Stimulated activated CD8-positive, alpha-beta memory T cell treated with anti-CD3 and anti-CD28 coated beads, Interleukin-12 subunit alpha, Interleukin-12 subunit beta, amount 100 ng/mL, for 24 hours (primary cell): Measurements from ENCODE around the gene DSCAM.

Experiments used
- DNase-seq: peaks from one replicate; pipeline ENCODE4 v3.0.0-alpha.2; 2020; ENCODE audit errors: extremely low read depth

The DSCAM gene

GRCh38 chr21:40130476-40130875 is 716.5 kb downstream of the DSCAM start:
- DNase-seq, result no peak

GRCh38 chr21:40129809-40130208 is 717.1 kb downstream of the DSCAM start:
- no peak for DNase-seq

DNA sequence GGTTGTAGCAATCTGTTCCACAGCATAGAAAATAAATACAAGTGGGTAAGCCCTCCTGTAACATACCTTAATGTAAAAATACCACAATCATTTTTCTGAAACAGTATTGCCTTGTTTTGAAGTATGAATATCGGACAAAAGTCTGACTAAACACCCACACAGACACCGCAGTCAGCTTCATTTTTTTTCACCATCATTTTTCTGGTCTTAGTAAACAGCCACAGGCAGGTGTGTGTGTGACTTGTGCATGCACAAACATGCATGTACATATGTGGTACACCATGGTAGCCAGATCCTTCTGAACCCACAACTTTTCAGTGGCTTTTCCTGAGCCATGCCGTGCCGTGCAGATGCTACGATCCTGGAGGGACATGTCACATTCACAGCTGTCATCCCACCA is 718.1 kb downstream of the DSCAM start:
- no peak for DNase-seq

DNA sequence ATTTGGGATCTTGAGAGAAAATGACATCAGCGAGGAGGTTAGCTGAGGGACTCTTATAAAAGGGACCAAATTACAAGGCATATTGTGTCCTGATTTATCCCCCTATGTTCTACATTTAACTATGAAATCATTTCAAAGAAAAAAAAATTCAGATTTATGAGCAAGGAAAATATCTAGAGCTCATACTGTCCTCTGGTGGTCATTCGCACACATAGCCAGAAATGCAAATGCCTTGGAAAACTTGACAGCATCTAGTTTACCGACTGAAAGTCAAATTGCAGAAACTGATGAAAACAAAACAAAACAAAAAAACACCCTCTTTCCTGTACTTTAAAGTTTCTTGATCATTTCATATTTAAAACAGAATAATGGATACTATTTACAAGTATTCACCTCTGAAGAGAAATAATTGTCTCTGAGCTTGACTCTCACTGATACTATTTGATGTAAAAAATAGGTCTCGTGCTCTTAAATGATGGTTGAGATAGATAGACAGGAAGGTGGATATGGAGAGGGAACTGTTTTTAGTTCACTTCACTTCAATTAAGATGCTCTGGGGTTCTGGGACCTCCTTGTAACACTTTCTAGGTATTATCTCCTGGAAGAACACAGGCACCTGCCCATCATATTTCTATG is 725.9 kb downstream of the DSCAM start:
- DNase-seq, result no peak

DNA sequence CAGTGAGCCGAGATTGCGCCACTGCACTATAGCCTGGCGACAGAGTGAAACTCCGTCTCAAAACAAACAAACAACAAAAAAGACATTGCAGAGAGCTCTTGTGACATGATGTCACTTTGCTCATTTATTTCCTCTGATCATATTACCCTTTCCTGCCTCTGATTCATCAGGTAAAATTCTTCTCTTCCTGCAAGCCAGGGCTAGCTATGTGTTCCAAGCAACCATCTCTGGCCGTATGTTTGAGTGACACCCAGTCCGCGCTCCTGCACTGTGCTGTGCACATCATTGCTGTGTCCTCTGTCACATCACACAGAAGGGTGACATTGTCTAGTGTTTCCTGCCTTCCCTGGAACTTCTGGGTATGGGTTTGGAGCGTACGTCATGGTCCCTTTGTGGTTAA is 728.4 kb downstream of the DSCAM start:
- DNase-seq, result no peak

DNA sequence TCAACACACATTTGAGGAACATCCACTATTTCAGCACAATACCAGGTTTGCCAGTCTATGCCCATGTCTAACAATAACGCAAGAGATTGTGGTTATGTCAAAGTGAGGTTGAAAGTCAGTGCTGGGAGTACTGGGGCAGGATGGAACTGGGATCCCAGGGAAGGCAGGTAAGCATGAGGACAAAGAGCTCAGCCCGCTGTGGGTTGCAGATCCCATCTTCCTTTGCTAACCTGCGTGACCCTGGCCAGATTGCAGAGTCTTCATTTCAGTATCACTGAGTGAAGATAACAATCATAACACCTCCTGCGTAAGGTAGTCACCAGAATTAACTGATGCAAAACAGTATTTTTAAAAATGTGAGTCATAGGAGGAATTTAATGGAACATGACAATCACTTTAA is 729.7 kb downstream of the DSCAM start:
- no peak for DNase-seq

DNA sequence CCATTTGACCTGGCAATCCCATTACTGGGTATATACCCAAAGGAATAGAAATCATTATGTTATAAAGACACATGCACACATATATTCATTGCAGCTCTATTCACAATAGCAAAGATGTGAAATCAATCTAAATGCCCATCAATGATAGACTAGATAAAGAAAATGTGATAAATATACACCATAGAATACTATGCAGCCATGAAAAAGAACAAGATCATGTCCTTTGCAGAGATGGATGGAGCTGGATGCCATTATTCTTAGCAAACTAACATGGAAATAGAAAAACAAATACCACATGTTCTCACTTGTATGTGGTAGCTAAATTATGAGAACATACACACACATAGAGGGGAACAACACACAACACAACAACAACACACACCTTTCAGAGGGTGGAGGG is 731.2 kb downstream of the DSCAM start:
- DNase-seq, result no peak

GRCh38 chr21:40102682-40103081 is 744.3 kb downstream of the DSCAM start:
- no peak for DNase-seq

DNA sequence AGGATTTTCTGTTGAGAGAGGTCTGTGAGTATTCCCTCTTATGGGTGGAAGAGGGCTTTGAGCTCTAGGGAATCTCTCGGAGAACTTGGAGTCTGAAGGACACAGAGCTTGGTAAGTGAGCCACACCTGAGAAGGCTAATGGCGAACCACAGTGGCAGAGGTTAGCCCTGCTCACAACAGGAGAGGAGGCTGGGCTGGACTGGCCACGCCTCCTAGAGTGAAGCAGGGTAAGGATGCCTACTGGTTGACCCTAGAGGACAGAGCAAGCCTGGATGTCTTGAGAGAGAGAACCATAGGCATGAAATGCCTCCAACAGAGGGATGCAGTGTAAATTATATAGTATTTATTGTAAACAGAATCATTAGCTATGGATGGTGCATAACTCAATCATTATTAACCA is 747.1 kb downstream of the DSCAM start:
- no peak for DNase-seq

- no peak for DNase-seq
Measured at GRCh38 chr21:40095477-40095876, 751.5 kb downstream of the DSCAM start.

DNA sequence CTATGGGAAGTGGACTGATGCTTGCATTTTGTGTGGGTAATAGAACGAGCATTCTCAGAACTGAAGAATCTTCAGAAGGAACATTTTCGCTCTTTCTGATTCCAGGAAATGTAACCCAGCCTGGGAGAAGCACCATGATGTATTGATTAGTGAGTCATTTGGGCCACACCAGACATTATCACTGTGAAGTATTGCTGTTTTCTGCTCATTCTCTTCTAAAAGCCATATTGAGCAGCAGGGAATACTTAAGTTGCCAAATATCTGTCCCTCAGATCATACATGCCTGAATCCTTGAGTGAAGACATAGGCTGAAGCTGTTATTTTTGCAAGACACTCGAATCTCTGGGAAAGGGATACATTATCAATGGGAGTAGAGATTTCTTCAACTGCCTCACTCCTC is 766.6 kb downstream of the DSCAM start:
- no peak for DNase-seq

GRCh38 chr21:40074710-40075109 is 772.2 kb downstream of the DSCAM start:
- no peak for DNase-seq

- no peak for DNase-seq
Measured at GRCh38 chr21:40074198-40074597, 772.8 kb downstream of the DSCAM start.

DNA sequence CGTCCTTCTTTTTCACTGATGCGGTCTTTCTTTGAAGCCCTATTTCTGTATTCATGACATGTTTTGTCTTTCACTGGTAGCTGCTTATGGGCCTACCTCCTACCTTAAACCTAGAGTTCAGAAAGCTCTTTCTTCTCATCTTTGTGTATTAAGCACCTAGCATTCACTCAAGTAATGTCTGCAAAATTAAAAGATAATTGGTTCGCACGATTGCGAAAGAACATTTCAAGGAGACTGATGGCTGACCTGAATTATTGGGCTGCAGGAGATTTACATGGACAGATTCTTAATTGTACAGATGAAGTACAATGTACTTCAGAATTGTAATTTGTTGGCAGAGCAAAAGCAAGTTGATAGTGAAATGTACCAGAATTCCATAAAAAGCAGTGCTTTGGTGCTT is 773.3 kb downstream of the DSCAM start:
- DNase-seq, result no peak

- DNase-seq, result no peak
Measured at GRCh38 chr21:40070871-40071270, 776.1 kb downstream of the DSCAM start.

GRCh38 chr21:40067751-40068150 is 779.2 kb downstream of the DSCAM start:
- DNase-seq, result no peak

DNA sequence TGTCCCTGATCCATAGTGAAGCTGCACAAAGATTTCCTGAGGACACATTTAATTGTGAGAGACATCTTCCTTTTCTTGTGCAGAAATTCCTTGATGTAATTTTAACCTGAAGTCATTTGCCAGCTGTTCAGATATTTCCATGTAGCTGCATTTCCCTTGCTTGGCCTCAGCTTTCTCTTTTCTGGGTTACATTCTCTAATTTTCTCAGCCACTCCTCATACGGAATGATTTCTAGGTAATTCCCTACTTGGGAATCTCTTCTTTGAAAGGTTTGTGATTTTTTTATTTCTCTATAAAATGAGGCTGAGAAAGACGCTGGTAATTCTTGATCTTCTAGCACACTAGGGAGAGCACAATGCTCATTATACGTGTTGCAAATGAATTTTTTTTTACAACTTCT is 780.7 kb downstream of the DSCAM start:
- no peak for DNase-seq

- no peak for DNase-seq
Measured at GRCh38 chr21:40060083-40060677, 786.8 kb downstream of the DSCAM start.

DNA sequence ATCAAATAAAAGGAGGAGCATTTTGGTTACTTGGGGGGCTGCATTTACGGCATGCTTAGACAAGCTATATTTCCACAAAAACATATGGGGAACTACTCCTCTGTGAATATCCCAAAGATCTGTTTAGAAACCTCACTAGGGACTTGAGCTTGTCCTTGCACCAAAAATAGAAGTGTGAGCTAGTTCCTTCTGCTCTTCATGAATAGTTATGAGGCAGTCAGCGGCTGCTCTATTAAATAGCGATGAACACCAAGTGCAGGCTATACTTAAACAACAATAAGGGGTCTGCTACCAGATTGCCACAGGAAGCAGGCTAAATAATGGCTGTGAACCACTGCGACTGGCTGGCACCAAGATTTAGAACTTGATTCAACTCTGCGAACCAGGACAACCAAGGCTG is 789.6 kb downstream of the DSCAM start:
- DNase-seq, result no peak

GRCh38 chr21:40056031-40056430 is 790.9 kb downstream of the DSCAM start:
- DNase-seq, result no peak

- no peak for DNase-seq
Measured at GRCh38 chr21:40054403-40054802, 792.6 kb downstream of the DSCAM start.

- no peak for DNase-seq
Measured at GRCh38 chr21:40053007-40053406, 794.0 kb downstream of the DSCAM start.

DNA sequence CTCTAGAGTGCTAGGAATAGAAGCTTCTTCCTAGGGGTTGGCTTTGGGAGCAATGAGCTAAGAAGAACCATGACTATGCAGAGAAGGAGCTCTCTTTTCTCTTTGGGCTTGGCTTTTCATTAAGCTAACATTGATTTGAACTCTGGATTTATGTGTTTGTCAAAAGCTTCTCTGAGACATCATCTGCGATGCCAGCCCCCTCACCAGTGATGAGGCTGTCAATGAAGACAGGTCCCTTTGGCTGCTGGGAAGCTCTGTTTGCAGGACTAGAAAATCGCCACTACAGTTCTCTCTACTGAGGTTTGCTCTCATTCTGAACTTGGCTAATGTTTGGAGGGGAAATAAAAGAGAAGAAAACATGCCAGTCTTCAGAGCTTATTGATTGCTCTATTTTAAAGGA is 794.7 kb downstream of the DSCAM start:
- no peak for DNase-seq

DNA sequence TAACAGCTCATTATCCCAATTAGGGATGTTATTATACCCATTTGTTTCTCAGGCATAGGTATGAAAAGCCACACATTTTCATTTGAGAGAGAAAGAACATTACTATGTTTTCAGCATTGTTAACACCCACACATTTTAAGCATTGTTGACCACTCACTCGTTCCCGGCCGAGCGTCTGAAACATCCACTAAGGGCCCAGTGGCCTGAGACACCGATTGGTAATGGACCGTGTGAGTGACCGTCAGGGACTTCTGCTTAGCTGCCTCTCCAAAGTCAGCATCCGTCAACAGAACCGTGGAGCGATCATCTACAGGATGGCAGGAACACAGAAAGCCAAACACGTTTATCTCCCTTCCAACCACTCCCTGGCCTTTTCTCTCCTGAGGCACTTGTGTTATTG is 795.2 kb downstream of the DSCAM start:
- DNase-seq, result no peak
